GM21529 (cell line): ENCODE measurements around the gene KCNMA1.

ENCODE experiments used
- ATAC-seq: cut with Tn5 transposase; IDR thresholded peaks from one replicate; pipeline ENCODE4 v1.9.1; 2021; ENCODE audit not compliant: unreplicated experiment

KCNMA1 gene

GRCh38 chr10:77256346-77256745 is 381.3 kb downstream of the KCNMA1 start:
- ATAC-seq: no peak

- ATAC-seq: no peak
Observed at GRCh38 chr10:77253556-77254064, 384.0 kb downstream of the KCNMA1 start.

- ATAC-seq: no peak
Observed at GRCh38 chr10:77253147-77253545, 384.5 kb downstream of the KCNMA1 start.

GRCh38 chr10:77252380-77253146 is 385.0 kb downstream of the KCNMA1 start:
- ATAC-seq: no peak

- ATAC-seq: no peak
Observed at GRCh38 chr10:77251297-77252013, 386.2 kb downstream of the KCNMA1 start.

DNA sequence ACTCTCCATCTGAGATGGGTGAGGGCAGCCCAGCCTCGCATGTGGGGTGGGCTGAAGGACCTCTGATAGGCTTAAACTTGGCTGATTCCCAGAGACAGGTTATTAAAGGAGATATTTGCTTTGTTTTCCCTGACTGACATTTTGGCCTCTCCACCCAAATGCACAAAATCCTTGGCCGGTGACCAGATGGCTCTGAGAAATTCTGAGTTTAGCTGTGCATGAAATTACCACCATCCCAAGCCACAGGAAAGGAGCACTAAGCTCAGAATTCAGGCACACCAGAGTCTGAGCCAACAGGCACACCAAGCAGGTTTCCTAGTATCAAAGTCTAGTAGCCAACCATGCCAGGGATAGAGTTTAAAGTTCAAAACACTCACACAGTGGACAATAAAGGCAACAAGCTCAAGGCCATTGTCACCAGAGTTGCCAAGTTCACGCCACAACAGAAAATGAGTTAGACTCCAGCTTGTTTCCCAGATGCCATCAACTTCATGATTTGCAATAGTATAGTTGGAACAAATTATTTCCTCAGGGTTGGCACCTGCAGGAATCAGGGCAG is 387.6 kb downstream of the KCNMA1 start:
- ATAC-seq: no peak

- ATAC-seq: no peak
Observed at GRCh38 chr10:77248104-77248790, 389.4 kb downstream of the KCNMA1 start.

DNA sequence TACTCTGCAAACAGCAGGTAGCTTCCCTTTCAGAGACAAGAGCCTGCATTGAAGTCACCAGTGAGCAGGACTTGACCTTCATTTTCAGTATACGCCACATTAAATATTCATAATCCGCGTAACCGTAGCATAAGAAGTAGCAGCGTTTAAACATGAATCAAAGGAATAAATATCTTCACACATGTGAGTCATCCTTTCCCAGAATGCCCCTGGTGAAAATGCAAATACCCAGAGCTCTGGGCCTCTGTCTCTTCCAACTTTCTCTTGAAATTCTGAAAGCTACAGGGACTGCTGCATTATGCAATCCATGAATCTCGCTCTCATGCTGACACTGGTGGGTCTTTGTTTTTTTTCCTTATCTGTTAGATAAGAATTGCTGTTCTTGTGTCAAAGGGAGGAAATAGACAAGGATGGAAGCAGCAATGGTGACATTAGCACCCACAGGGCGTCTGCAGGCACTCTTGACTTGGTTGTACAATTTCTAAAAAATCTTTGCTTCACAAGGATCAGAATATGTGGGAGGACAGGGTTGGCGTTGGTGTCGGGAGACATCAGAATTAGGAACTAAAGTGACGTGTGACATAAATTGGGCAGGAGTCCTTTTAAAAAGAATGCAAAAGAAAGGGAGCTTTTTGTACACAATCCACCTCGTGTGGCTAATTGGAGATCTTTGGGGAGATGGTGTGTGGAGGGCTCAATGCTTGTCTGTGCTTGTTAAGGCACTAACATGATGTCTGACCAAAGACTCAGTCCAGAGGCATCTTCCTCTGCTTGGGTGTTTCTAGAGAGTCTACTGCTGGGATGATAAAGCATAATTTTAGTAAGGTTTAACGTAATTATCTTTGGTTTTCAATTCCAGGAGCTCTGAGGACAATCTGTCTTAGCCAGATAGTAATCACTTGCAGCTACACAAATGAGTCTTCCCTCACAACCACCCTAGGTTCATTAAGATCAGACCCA is 390.3 kb downstream of the KCNMA1 start:
- no peak for ATAC-seq

GRCh38 chr10:77245953-77246352 is 391.7 kb downstream of the KCNMA1 start:
- ATAC-seq: no peak

DNA sequence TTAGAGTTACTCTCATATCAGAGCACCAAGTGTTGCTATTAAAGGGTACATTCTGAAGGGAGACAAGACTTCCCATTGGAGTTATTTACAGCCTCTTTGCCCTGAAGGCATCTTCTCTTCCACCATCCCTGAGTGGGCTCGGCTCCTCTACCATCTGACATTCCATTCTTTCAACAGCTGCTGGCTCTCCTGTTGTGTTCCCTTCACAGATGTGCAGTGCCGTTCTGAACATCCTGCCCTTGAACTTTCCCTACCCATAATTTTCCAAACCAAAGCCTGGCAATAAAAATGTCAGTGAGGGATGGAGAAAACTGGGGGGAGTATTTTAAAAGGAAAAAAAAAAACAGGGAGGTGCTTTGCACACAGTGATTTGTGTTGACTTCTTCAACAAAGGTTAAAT is 392.9 kb downstream of the KCNMA1 start:
- no peak for ATAC-seq

DNA sequence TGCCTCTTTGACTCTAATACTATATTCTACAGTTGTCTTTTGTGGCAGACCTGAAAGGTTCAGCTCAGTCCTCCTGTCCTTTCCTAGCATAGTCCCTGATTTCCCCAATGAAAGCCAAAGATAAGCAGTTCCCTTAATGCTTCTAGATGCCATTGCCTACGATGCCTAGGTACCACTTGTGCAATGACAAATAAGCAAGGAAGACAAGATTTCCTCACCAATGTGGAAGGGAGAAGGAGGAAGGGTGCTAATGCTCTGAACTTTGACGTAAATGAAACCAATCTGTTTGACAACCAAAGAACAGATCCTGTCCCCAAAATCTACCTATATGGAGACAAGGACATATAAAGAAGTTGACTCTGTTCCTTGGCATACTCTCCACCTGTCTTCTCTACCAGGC is 393.3 kb downstream of the KCNMA1 start:
- no peak for ATAC-seq

DNA sequence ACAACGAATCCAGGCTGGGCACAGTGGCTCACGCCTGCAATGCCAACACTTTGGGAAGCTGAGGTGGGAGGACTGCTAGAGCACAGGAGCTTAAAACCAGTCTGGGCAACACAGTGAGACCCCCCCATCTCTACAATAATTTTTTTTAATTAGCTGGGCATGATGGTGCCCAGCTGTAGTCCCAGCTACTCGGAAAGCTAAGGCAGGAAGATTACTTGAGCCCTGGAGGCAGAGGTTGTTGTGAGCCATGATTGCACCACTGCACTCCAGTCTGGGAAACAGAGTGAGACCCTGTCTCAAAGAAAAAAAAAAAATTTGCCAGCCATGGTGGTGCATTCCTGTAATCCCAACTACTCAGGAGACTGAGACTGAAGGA is 396.3 kb downstream of the KCNMA1 start:
- ATAC-seq: no peak

- ATAC-seq: no peak
Observed at GRCh38 chr10:77240706-77241349, 396.8 kb downstream of the KCNMA1 start.

- ATAC-seq: no peak
Observed at GRCh38 chr10:77240041-77240652, 397.5 kb downstream of the KCNMA1 start.

- no peak for ATAC-seq
Observed at GRCh38 chr10:77237120-77237519, 400.5 kb downstream of the KCNMA1 start.

GRCh38 chr10:77236700-77237099 is 400.9 kb downstream of the KCNMA1 start:
- ATAC-seq: no peak

DNA sequence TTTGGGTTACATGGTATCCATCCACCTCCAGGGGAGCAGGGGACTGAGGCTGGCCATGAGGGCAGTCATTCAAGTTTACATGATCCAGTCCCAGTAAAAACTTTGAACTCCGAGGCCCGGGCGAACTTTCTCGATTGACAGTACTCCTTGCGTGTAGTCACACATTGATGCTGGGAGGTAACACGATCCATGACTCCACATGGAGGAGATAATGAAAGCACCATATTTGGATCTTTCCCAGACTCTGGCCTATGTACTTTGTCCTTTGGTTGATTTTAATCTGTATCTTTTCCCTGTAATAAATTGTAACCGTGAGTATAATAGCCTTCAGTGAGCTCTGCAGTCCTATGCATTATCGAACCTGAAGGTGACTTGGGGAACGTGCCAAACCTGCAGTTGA is 401.6 kb downstream of the KCNMA1 start:
- no peak for ATAC-seq

DNA sequence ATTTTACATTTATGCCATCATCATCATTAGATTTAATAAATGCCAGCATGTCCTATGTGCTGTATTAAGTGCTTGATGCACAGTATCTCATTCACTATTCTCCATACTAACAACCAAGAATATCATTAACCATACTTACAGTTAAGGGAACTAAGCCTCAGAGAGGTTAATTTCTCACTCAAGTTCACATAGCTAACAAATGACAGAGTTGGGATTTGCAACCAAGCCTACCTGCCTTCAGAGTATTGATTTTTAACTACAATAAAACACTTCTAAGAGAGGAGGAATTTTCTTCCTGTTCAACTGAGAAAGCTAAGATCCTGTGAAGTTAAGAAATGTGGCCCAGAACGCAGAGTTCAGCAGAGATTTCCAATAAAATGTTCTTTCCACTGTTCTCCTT is 403.0 kb downstream of the KCNMA1 start:
- no peak for ATAC-seq

DNA sequence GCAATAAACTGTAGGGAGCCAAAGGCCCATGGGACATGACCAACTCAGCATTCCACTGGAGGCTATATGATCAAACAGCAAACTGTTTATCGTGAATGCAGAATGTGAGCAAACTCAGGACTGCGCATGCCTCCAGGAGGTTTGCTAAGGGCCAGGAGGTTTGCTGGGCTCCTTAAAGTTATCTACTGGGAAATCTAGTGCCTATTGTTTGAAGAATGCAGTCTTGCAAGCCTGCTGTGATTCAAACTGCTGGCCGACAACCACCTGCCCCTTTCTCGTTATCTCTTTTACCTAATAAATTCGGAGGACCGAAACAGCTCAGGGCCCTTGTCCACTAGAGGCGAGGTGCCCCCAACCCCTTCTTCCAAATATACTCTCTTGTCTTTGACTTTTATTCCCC is 404.1 kb downstream of the KCNMA1 start:
- no peak for ATAC-seq
